Breast epithelium (tissue), 4 donors: ENCODE results near the gene TRIM28. TPM values are rescaled to one million over a fixed set of nuclear protein-coding genes. Genes with fewer than 3 reads are reported as not detected.

Source experiments
- DNase-seq, 2 donors: peaks; one replicate each; pipeline ENCODE4 v3.0.0-alpha.2; 2019; ENCODE audit warnings: low spot score in 2 of 2
- H3K27ac ChIP-seq, 2 donors: fragments of 200-600 bp; sonication (generic) in 1 of 2; one replicate each; pipeline ENCODE4 v1.5.1; 2016 to 2019; ENCODE audit warnings: mild to moderate bottlenecking in 1 of 2
- H3K27me3 ChIP-seq, 2 donors: fragments of 200-600 bp; sonication (generic) in 1 of 2; one replicate each; pipeline versions ENCODE4 v1.5.1 to v1.6.0; 2017 to 2019; ENCODE audit warnings: control low read depth in 1 of 2, mild to moderate bottlenecking in 1 of 2
- H3K36me3 ChIP-seq: fragments of 200-600 bp; one replicate; pipeline ENCODE4 v1.5.1; 2019
- H3K4me1 ChIP-seq, 2 donors: fragments of 200-600 bp; sonication (generic); one replicate each; pipeline ENCODE4 v1.5.1; 2016 to 2019; ENCODE audit warnings: control low read depth in 1 of 2
- H3K4me3 ChIP-seq, 3 donors: fragments of 200-600 bp; sonication (generic); 1 replicate in 2 of 3; 2 replicates in 1 of 3; pipeline ENCODE4 v1.5.1; 2016 to 2019; ENCODE audit warnings: mild to moderate bottlenecking in 3 of 3, moderate library complexity in 2 of 3
- H3K9me3 ChIP-seq, 2 donors: fragments of 200-600 bp; sonication (generic) in 1 of 2; one replicate each; pipeline ENCODE4 v1.5.1; 2016 to 2019; ENCODE audit warnings: control low read depth in 1 of 2
- POLR2A ChIP-seq: fragments of 450-650 bp; IDR thresholded peaks from one replicate; pipeline ENCODE4 v1.6.1; 2016; ENCODE audit warnings: antibody characterized with exemption, mild to moderate bottlenecking, moderate library complexity
- POLR2AphosphoS5 ChIP-seq, 3 donors: sonication (generic); formaldehyde crosslinking; IDR thresholded peaks; one replicate each; pipeline ENCODE4 v1.6.1; 2017; ENCODE audit warnings: antibody characterized with exemption in 3 of 3
- intact Hi-C: fragments of 100-400 bp; cut with DNase I; formaldehyde crosslinking; loops from one replicate; pipeline ENCODE4 v1.15.1; 2023; ENCODE audit warnings: low total_unique reads
- total RNA-seq, 3 donors: library from RNA; depleted of rRNA; stranded (reverse); fragments of >200 nt; gene quantifications; one replicate each; pipeline ENCODE4 v1.1.0, GENCODE V29; 2016
- TF ChIP-seq, protein P1 (sequence below), 3 donors: fragments of 450-650 bp; IDR thresholded peaks; one replicate each; pipeline ENCODE4 v1.5.1; 2016 to 2017; ENCODE audit warnings: antibody characterized with exemption in 3 of 3, mild to moderate bottlenecking in 3 of 3, moderate library complexity in 3 of 3

Gene TRIM28
- total RNA-seq, 3 donors from 2014 or later: 110 to 190 (median 173) TPM

DNA sequence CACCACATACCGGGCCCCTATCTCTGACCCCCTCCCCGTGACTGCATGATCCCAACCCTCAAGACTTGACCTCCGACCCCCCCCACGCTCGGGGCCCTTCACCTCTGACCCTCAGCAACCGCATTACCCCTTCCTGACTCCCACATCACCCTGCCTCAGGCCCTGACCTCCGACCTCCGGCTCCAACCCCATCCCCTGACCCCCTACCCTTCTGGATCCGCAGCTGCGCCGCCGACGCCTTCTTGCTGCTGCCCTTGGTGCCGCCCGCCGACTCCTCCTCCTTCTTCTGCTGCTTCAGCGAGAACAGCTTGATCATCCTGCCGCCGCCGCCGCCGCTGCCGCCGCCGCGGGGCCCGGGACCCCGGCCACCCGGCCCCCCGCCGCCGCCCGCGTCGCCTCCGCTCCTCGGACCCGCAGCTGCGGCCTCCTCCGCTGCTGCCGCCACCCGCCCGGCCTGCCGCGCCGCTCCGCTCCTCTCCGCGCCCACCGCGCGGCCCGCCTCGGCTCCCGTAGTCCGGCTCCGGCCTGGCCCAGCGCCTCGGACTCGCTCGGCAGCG, 14.3 kb downstream of the TRIM28 start, which contains the start of gene UBE2M:
Gene UBE2M, minus strand, starts transcription at position 546 of the 557 bp plus-strand sequence. Its CDS starts 230 bp downstream, at position 316.
- TF ChIP-seq, protein P1, sequence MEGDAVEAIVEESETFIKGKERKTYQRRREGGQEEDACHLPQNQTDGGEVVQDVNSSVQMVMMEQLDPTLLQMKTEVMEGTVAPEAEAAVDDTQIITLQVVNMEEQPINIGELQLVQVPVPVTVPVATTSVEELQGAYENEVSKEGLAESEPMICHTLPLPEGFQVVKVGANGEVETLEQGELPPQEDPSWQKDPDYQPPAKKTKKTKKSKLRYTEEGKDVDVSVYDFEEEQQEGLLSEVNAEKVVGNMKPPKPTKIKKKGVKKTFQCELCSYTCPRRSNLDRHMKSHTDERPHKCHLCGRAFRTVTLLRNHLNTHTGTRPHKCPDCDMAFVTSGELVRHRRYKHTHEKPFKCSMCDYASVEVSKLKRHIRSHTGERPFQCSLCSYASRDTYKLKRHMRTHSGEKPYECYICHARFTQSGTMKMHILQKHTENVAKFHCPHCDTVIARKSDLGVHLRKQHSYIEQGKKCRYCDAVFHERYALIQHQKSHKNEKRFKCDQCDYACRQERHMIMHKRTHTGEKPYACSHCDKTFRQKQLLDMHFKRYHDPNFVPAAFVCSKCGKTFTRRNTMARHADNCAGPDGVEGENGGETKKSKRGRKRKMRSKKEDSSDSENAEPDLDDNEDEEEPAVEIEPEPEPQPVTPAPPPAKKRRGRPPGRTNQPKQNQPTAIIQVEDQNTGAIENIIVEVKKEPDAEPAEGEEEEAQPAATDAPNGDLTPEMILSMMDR (IDR thresholded peaks at IDR 0.05): peak in 1 of 3 donors; percentile 10
- TF ChIP-seq POLR2A: no peak
- intact Hi-C loops: no loop called here
- DNase-seq: no peak
- peaks cover 22 to 32% of the 10 kb centered on the region in 2 donors for H3K4me1 ChIP-seq
- H3K27ac ChIP-seq: peak within 1 kb of the TSS; percentile 99 to 100
- H3K36me3 ChIP-seq: no peaks in the 10 kb centered on the region
- H3K4me3 ChIP-seq: peak within 1 kb of the TSS; percentile 83 to 90 (median 88)
- H3K9me3 ChIP-seq: no peaks in the 10 kb centered on the region
- no peaks in the 10 kb centered on the region for H3K27me3 ChIP-seq

DNA sequence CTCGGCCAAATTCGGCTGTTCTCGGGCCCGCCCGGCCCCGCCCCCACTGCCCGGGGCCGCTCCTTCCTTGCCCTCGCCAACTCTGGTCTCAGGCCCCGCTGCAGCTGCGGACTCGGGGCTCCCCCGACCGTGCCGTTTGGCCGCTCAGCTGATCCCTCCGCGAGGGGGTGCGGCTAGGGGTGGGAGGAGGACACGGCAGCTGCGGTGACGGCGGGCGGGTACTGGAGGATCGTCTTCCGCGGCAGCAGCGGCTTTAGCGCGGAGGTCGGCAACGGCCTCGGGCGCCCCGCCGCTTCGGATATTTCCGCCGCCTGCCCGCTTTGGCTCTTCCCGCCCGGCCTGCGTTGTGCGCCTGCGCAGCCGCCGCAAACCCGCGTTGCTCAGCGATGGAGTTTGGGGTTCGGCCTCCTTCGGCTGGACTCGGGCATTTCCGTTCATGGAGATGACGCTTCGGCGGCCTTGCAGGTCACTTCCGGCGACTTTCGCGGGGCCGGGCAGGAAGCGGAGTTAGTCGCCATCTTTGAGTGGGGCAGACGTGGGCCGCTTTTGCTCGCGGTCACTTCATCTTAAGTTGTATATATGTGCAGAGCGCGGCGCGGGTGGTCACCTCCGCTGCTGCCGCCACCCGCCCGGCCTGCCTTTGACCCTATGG, 14.9 kb downstream of the TRIM28 start:
- Histone ChIP-seq H3K27me3 (no peaks in the 10 kb centered on the region), H3K4me3 (peak overlapping the region; percentile 83 to 90 (median 88)), H3K9me3 (no peaks in the 10 kb centered on the region), H3K4me1 (peaks cover 25 to 33% of the 10 kb centered on the region in 2 donors), H3K36me3 (no peaks in the 10 kb centered on the region), H3K27ac (peak overlapping the region; percentile 99 to 100)
- intact Hi-C loops: no loop called here
- TF ChIP-seq POLR2AphosphoS5 (IDR thresholded peaks at IDR 0.05): peak; percentile 54 to 71 (median 70)
- no peak for TF ChIP-seq POLR2A
- TF ChIP-seq, protein P1 (IDR thresholded peaks at IDR 0.05): no peak
- peak; percentile 99 to 100 for DNase-seq

DNA sequence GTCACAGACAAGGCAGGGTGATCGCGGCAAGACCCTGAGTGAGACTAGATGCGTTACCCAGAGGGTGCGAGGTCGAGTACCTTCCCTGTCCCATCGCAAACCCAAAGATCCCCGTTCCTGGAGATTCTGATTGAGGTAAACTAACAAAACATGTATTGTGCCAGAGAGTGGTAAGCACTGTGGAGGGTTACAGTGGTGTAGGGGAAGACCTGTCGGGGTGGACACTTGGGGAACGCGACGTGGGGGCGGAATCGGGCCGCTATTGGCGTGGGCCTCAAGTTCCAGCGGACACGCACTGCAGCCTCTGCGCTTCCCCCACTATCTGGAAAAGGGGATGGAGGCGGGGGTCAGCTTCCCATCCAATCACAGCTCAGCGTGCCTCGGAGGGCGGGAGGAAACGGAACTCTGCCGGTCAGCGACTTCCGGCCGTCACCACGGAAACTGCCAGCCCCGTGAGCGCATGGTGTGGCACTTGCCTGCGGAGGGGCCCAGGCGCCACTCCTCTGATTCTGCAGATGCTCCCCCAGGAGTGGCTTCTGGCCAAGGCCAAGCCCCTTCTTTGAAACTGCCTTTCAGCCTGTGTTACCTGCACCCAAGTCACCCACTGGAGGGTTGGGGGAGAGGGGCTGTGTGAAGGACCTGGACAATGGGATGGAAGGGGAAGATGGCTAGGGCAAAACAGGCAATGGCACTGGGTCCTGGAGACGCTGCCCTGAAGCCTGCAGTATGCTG, 15.6 kb downstream of the TRIM28 start:
- peak overlapping the region; percentile 99 to 100 for H3K27ac ChIP-seq
- TF ChIP-seq, protein P1 (IDR thresholded peaks at IDR 0.05): no peak
- TF ChIP-seq POLR2AphosphoS5 (IDR thresholded peaks at IDR 0.05): peak; percentile 83 to 92 (median 86)
- TF ChIP-seq POLR2A: peak; percentile 82
- H3K9me3 ChIP-seq: no peaks in the 10 kb centered on the region
- intact Hi-C loops: no loop called here
- H3K36me3 ChIP-seq: no peaks in the 10 kb centered on the region
- no peaks in the 10 kb centered on the region for H3K27me3 ChIP-seq
- H3K4me1 ChIP-seq: peaks cover 20 to 29% of the 10 kb centered on the region in 2 donors
- peak; percentile 87 to 92 for DNase-seq
- peak overlapping the region; percentile 83 to 90 (median 88) for H3K4me3 ChIP-seq

- peaks cover 20 to 29% of the 10 kb centered on the region in 2 donors for H3K4me1 ChIP-seq
- no peak for DNase-seq
- peak overlapping the region; percentile 99 to 100 for H3K27ac ChIP-seq
- H3K4me3 ChIP-seq: peak overlapping the region in 2 of 3 donors; percentile 88 to 90
- H3K27me3 ChIP-seq: no peaks in the 10 kb centered on the region
- intact Hi-C loops: no loop called here
- no peaks in the 10 kb centered on the region for H3K9me3 ChIP-seq
- H3K36me3 ChIP-seq: no peaks in the 10 kb centered on the region
- TF ChIP-seq POLR2AphosphoS5 (IDR thresholded peaks at IDR 0.05): no peak
- TF ChIP-seq POLR2A: no peak
These were observed 16.4 kb downstream of the TRIM28 start for GRCh38 chr19:58560007-58560887.

- intact Hi-C loops: no loop called here
- H3K27ac ChIP-seq: no peak overlapping the region
- no peak for DNase-seq
- H3K9me3 ChIP-seq: no peaks in the 10 kb centered on the region
- no peaks in the 10 kb centered on the region for H3K27me3 ChIP-seq
- TF ChIP-seq, protein P1 (IDR thresholded peaks at IDR 0.05): no peak
- TF ChIP-seq POLR2AphosphoS5 (IDR thresholded peaks at IDR 0.05) (no peak), POLR2A (no peak)
- H3K4me3 ChIP-seq: no peak overlapping the region
- H3K36me3 ChIP-seq: no peaks in the 10 kb centered on the region
- H3K4me1 ChIP-seq: peaks cover 20 to 29% of the 10 kb centered on the region in 2 donors
These were observed 17.1 kb downstream of the TRIM28 start for GRCh38 chr19:58560921-58561320.
